WTC11 (cell line): Measurements from ENCODE around the gene SEMA6C. TPM values are rescaled to one million over a fixed set of nuclear protein-coding genes. Genes with fewer than 3 reads are reported as not detected.
A peak's percentile ranks its signal among the peaks of the same experiment; 100 is the strongest.

Experiments
- ATAC-seq: fragments of 200-7000 bp; cut with Tn5 transposase; 2 replicates; pipeline ENCODE4 v1.10.0; 2021; ENCODE audit warnings: mild to moderate bottlenecking, moderate library complexity
- CTCF ChIA-PET: fragments of 300-600 bp; sonication (Branson Sonifier 250); formaldehyde crosslinking; loops from one replicate; lab custom pipeline; 2021; ENCODE audit warnings: antibody characterized with exemption; lab: Charles Lee
- POLR2A ChIA-PET: fragments of 350-600 bp; sonication (Branson Sonifier 250); formaldehyde crosslinking; loops from one replicate; lab custom pipeline; 2021; ENCODE audit warnings: antibody characterized with exemption; lab: Charles Lee
- DNase-seq: peaks from one replicate; pipeline ENCODE4 v3.0.0; 2021; ENCODE audit warnings: low spot score
- H3K27ac Mint-ChIP-seq: 2 replicates; pipeline ENCODE4 v1.8.0; 2021; ENCODE audit warnings: mixed read lengths
- H3K27me3 Mint-ChIP-seq: 2 replicates; pipeline ENCODE4 v1.8.0; 2021; ENCODE audit warnings: low read depth, mild to moderate bottlenecking, moderate library complexity, mixed read lengths
- H3K36me3 Mint-ChIP-seq: 2 replicates; pipeline ENCODE4 v1.8.0; 2021; ENCODE audit warnings: mixed read lengths
- H3K4me1 Mint-ChIP-seq: 2 replicates; pipeline ENCODE4 v1.8.0; 2022; ENCODE audit warnings: mixed read lengths
- H3K4me3 Mint-ChIP-seq: 2 replicates; pipeline ENCODE4 v1.8.0; 2021; ENCODE audit warnings: mild to moderate bottlenecking, moderate library complexity, mixed read lengths
- H3K9me3 Mint-ChIP-seq: 2 replicates; pipeline ENCODE4 v1.8.0; 2021; ENCODE audit warnings: mixed read lengths
- ATF1 ChIP-seq: sonication (generic); formaldehyde crosslinking; IDR thresholded peaks from 2 replicates; pipeline ENCODE4 v1.8.1; 2023; ENCODE audit warnings: mild to moderate bottlenecking, moderate library complexity, missing genetic modification reagents
- ELF4 ChIP-seq: sonication (generic); formaldehyde crosslinking; IDR thresholded peaks from 2 replicates; pipeline ENCODE4 v1.8.1; 2022; ENCODE audit warnings: low read depth, mild to moderate bottlenecking, moderate library complexity, missing genetic modification reagents
- ERG ChIP-seq: fragments of 250-450 bp; sonication (Bioruptor Pico); IDR thresholded peaks from 2 replicates; pipeline ENCODE4 v1.8.0; 2021; ENCODE audit warnings: mild to moderate bottlenecking
- ETV6 ChIP-seq: sonication (generic); formaldehyde crosslinking; IDR thresholded peaks from 2 replicates; pipeline ENCODE4 v1.8.1; 2022; ENCODE audit warnings: mild to moderate bottlenecking, missing genetic modification reagents
- FOXJ3 ChIP-seq: sonication (generic); formaldehyde crosslinking; IDR thresholded peaks from 2 replicates; pipeline ENCODE4 v1.9.0; 2021; ENCODE audit warnings: missing genetic modification reagents, mild to moderate bottlenecking, borderline replicate concordance
- FOXP1 ChIP-seq: sonication (generic); formaldehyde crosslinking; IDR thresholded peaks from 2 replicates; pipeline ENCODE4 v1.8.0; 2022; ENCODE audit warnings: missing genetic modification reagents, mild to moderate bottlenecking, moderate library complexity, borderline replicate concordance
- FOXP4 ChIP-seq: sonication (generic); formaldehyde crosslinking; IDR thresholded peaks from 2 replicates; pipeline ENCODE4 v1.8.0; 2022; ENCODE audit warnings: mild to moderate bottlenecking, missing genetic modification reagents
- HMGA2 ChIP-seq: fragments of 250-450 bp; sonication (Bioruptor Pico); IDR thresholded peaks from 2 replicates; pipeline ENCODE4 v1.4.0; 2021; ENCODE audit warnings: mild to moderate bottlenecking, moderate library complexity
- KAT7 ChIP-seq: sonication (generic); formaldehyde crosslinking; IDR thresholded peaks from 2 replicates; pipeline ENCODE4 v1.8.1; 2023; ENCODE audit warnings: missing genetic modification reagents, mild to moderate bottlenecking, borderline replicate concordance
- MAX ChIP-seq: sonication (generic); formaldehyde crosslinking; IDR thresholded peaks from 2 replicates; pipeline ENCODE4 v1.8.0; 2022; ENCODE audit warnings: mild to moderate bottlenecking, missing genetic modification reagents
- NFE2L1 ChIP-seq: sonication (generic); formaldehyde crosslinking; IDR thresholded peaks from 2 replicates; pipeline ENCODE4 v1.8.1; 2023; ENCODE audit warnings: missing genetic modification reagents
- SMAD4 ChIP-seq: sonication (generic); formaldehyde crosslinking; IDR thresholded peaks from 2 replicates; pipeline ENCODE4 v1.8.0; 2022; ENCODE audit warnings: mild to moderate bottlenecking, missing genetic modification reagents
- SP1 ChIP-seq: sonication (generic); formaldehyde crosslinking; conservative IDR thresholded peaks from 2 replicates; pipeline ENCODE4 v1.8.1; 2022; ENCODE audit warnings: missing genetic modification reagents
- TEAD4 ChIP-seq: sonication (generic); formaldehyde crosslinking; IDR thresholded peaks from 2 replicates; pipeline ENCODE4 v1.8.0; 2022; ENCODE audit warnings: mild to moderate bottlenecking, missing genetic modification reagents
- ZBTB43 ChIP-seq: sonication (generic); formaldehyde crosslinking; IDR thresholded peaks from 2 replicates; pipeline ENCODE4 v1.8.1; 2023; ENCODE audit warnings: mild to moderate bottlenecking, missing genetic modification reagents
- ZNF121 ChIP-seq: sonication (generic); formaldehyde crosslinking; IDR thresholded peaks from 2 replicates; pipeline ENCODE4 v1.8.0; 2023; ENCODE audit warnings: missing genetic modification reagents
- ZNF425 ChIP-seq: fragments of 250-450 bp; sonication (Bioruptor Pico); conservative IDR thresholded peaks from 2 replicates; pipeline ENCODE4 v1.9.0; 2021; ENCODE audit warnings: mild to moderate bottlenecking
- total RNA-seq: library from RNA; stranded (reverse); gene quantifications from 3 replicates; pipeline ENCODE4 v1.2.3, GENCODE V29; 2021
- TF ChIP-seq, protein P1 (sequence below): sonication (generic); formaldehyde crosslinking; IDR thresholded peaks from 2 replicates; pipeline ENCODE4 v1.8.1; 2022; ENCODE audit warnings: missing genetic modification reagents, borderline replicate concordance
- TF ChIP-seq, protein P2 (sequence below): sonication (generic); formaldehyde crosslinking; IDR thresholded peaks from 2 replicates; pipeline ENCODE4 v1.8.0; 2023; ENCODE audit warnings: mild to moderate bottlenecking, missing genetic modification reagents
- TF ChIP-seq, protein P3 (sequence below): sonication (generic); formaldehyde crosslinking; IDR thresholded peaks from 2 replicates; pipeline ENCODE4 v1.8.1; 2023; ENCODE audit warnings: mild to moderate bottlenecking, missing genetic modification reagents, moderate library complexity

The SEMA6C gene
- total RNA-seq, 1 experiment from 2014 or later = 21.0 TPM

DNA sequence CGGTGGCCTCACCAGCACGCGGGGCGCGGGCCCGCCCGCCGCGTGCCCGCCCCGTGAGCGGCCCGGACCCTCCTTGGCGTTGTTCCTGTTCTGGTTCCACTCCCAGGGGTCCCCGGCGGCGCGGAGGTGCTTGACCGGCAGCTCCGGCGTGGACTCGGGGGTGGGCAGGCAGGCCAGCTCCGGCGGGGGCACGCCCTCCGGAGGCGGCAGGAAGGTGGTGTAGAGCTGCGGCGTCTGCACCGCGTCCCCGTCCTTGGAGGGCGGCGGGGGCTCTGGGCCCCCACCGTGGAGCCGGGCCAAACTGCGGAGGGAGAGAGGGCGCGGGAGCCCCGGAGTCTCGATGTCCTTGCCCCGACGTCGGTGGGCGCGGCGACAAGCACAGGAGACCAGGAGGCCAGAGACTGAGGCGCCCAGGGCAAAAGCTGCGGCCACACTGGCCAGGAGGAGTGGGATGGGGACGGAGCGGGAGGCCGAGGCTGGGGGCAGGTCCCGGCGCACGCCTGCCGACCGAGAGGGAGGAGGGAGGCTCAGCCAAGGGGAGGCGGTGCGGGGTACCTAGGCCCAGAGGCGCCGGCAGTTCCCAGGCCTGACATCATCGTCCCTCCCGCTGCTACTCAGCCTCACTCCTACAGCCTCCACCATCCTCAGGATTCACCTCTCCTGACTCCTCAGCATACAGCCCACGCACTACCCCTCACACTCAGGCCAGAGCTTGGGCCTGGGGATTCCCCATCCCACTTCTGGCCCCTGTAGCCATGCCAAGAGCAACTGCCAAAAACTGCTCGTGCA is 13.2 kb downstream of the SEMA6C start:
- peak; percentile 16 for ATAC-seq
- Mint-ChIP-seq H3K9me3 (no peaks in the 10 kb centered on the region; the same call in 1 of the 2 replicates), H3K4me3 (peak overlapping the region; percentile 60), H3K27ac (no peak overlapping the region), H3K36me3 (peaks cover 17% of the 10 kb centered on the region), H3K4me1 (peaks cover 15% of the 10 kb centered on the region), H3K27me3 (peaks cover 43% of the 10 kb centered on the region)
- CTCF ChIA-PET = interaction anchor here (1.3 to 4.2 kb wide), 3 partner anchors 9 to 34 kb away, joined by 3 to 39 read pairs (median 30); no protein-coding TSS in a partner anchor
- TF ChIP-seq FOXP1 (peak; percentile 10; the same call in 1 of the 2 replicates), KAT7 (no peak), FOXP4 (CRISPR knock-in tag) (0 out of 2 replicates have a peak, but pooled peaks have one; percentile 25), ZNF121 (CRISPR knock-in tag) (peak; percentile 76; the same call in 1 of the 2 replicates), ELF4 (CRISPR knock-in tag) (no peak), MAX (0 out of 2 replicates have a peak, but pooled peaks have one; percentile 24), TEAD4 (CRISPR knock-in tag) (no peak)
- TF ChIP-seq, protein P1, sequence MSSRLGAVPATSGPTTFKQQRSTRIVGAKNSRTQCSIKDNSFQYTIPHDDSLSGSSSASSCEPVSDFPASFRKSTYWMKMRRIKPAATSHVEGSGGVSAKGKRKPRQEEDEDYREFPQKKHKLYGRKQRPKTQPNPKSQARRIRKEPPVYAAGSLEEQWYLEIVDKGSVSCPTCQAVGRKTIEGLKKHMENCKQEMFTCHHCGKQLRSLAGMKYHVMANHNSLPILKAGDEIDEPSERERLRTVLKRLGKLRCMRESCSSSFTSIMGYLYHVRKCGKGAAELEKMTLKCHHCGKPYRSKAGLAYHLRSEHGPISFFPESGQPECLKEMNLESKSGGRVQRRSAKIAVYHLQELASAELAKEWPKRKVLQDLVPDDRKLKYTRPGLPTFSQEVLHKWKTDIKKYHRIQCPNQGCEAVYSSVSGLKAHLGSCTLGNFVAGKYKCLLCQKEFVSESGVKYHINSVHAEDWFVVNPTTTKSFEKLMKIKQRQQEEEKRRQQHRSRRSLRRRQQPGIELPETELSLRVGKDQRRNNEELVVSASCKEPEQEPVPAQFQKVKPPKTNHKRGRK (CRISPR knock-in tag) = no peak
- POLR2A ChIA-PET = interaction anchor here (0.6 to 1.2 kb wide), 2 partner anchors 11 to 63 kb away, joined by 4 read pairs; no protein-coding TSS in a partner anchor
- peak; percentile 60 for DNase-seq

GRCh38 chr1:151132335-151133017 is 14.0 kb downstream of the SEMA6C start:
- peaks cover 16% of the 10 kb centered on the region for H3K36me3 Mint-ChIP-seq
- H3K27ac Mint-ChIP-seq = no peak overlapping the region
- ChIA-PET CTCF (interaction anchor here (1.1 to 4.2 kb wide), 6 partner anchors 11 to 119 kb away, joined by 4 to 50 read pairs (median 28); no protein-coding TSS in a partner anchor), POLR2A (no interaction called here)
- DNase-seq = peak; percentile 28
- H3K27me3 Mint-ChIP-seq = peaks cover 43% of the 10 kb centered on the region
- H3K4me3 Mint-ChIP-seq = peak overlapping the region; percentile 72
- no peaks in the 10 kb centered on the region; the same call in 1 of the 2 replicates for H3K9me3 Mint-ChIP-seq
- H3K4me1 Mint-ChIP-seq = peaks cover 15% of the 10 kb centered on the region
- ATAC-seq = no peak
- TF ChIP-seq NFE2L1 (CRISPR knock-in tag) (no peak), ZNF425 (CRISPR knock-in tag) (no peak), ZBTB43 (CRISPR knock-in tag) (no peak), FOXJ3 (CRISPR knock-in tag) (no peak), ETV6 (CRISPR knock-in tag) (no peak), SP1 (CRISPR knock-in tag) (no peak), ERG (CRISPR knock-in tag) (no peak), SMAD4 (CRISPR knock-in tag) (no peak), HMGA2 (CRISPR knock-in tag) (no peak), ATF1 (CRISPR knock-in tag) (no peak)
- TF ChIP-seq, protein P2, sequence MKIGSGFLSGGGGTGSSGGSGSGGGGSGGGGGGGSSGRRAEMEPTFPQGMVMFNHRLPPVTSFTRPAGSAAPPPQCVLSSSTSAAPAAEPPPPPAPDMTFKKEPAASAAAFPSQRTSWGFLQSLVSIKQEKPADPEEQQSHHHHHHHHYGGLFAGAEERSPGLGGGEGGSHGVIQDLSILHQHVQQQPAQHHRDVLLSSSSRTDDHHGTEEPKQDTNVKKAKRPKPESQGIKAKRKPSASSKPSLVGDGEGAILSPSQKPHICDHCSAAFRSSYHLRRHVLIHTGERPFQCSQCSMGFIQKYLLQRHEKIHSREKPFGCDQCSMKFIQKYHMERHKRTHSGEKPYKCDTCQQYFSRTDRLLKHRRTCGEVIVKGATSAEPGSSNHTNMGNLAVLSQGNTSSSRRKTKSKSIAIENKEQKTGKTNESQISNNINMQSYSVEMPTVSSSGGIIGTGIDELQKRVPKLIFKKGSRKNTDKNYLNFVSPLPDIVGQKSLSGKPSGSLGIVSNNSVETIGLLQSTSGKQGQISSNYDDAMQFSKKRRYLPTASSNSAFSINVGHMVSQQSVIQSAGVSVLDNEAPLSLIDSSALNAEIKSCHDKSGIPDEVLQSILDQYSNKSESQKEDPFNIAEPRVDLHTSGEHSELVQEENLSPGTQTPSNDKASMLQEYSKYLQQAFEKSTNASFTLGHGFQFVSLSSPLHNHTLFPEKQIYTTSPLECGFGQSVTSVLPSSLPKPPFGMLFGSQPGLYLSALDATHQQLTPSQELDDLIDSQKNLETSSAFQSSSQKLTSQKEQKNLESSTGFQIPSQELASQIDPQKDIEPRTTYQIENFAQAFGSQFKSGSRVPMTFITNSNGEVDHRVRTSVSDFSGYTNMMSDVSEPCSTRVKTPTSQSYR (CRISPR knock-in tag) = no peak
- TF ChIP-seq, protein P3, sequence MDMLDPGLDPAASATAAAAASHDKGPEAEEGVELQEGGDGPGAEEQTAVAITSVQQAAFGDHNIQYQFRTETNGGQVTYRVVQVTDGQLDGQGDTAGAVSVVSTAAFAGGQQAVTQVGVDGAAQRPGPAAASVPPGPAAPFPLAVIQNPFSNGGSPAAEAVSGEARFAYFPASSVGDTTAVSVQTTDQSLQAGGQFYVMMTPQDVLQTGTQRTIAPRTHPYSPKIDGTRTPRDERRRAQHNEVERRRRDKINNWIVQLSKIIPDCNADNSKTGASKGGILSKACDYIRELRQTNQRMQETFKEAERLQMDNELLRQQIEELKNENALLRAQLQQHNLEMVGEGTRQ (CRISPR knock-in tag) = no peak
